Measurements from ENCODE around the gene TBX19. TPM values are rescaled to one million over a fixed set of nuclear protein-coding genes. Genes with fewer than 3 reads are reported as not detected.
A peak's percentile ranks its signal among the peaks of the same experiment; 100 is the strongest.

Gene TBX19
- total RNA-seq (2014; rRNA removed; shearing (Covaris generic)), result 0.22 and 0.23 TPM in 2 replicates
- 0.37 and 0.74 TPM in 2 replicates for total RNA-seq (2022)
- Bru-seq, nascent RNA, result percentile 32 among the genes with signal in this experiment
- percentile 36 among the genes with signal in this experiment for BruChase-seq, experiment 1, labeled RNA remaining after a 6-hour chase
- BruChase-seq, experiment 2, labeled RNA remaining after a 2-hour chase, result percentile 43 among the genes with signal in this experiment
- long read RNA-seq, result 0 reads

DNA sequence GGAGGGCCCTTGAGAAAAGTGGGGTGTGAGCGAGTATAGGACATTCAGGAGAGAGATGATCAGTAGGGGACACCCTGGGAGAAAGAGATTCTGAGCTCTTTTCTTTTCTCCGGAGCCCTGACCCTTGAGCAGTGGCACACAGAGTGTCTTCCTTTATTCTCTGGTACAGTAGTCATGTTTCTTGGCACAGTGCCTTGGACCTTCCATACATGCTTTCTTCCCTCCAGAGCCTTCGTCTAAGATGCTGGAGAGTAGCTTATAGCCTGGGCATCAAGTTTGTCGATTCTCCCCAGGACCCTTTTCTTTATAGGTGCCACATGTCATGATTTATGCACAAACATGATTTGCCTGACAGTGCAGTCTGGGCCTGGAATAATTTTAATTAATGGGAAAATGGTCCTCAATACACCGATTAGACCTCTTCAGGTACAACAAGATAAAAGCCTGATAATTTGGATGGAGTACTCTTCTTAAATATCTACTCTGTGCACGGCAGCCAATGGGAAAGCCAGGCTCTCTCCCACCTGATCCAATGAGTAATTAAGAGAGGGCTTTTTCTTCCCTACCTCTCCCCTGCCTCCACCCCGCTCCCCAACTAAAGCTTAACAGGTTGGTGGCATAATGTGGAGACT is at the start of gene TBX19:
TSS of gene TBX19 (plus strand) at position 582 of the 632 bp plus-strand sequence. CDS start 214 bp downstream, outside the sequence.
- intact Hi-C loops (cut with micrococcal nuclease; ENCODE audit: unreplicated experiment), result no loop called here
- no TSS peak for BruUV-seq (replicated peaks)
- DNase-seq (ENCODE audit: low spot score), result no peak
- no peaks in the 10 kb centered on the region for H3K79me2 ChIP-seq (ENCODE audit: insufficient read depth, low read depth, low read length)
- H3K4me1 ChIP-seq (ENCODE audit: insufficient read depth, low read length, poor library complexity, severe bottlenecking), result no peaks in the 10 kb centered on the region
- no peaks in the 10 kb centered on the region for H3K36me3 ChIP-seq (ENCODE audit: insufficient read depth, low read length)
- H2AFZ ChIP-seq (ENCODE audit: low read length), result no peak within 1 kb of the TSS
- H3K27ac ChIP-seq (ENCODE audit: low read depth, low read length, poor library complexity, severe bottlenecking), result no peak within 1 kb of the TSS
- H3K9me3 ChIP-seq (ENCODE audit: low read length), result no peaks in the 10 kb centered on the region
- H3K9me2 ChIP-seq (ENCODE audit: insufficient read depth, low read length), result no peaks in the 10 kb centered on the region
- H3K4me2 ChIP-seq (ENCODE audit: low read length), result no peak within 1 kb of the TSS
- TF ChIP-seq EZH2phosphoT487 (IDR thresholded peaks at IDR 0.05; ENCODE audit: borderline replicate concordance, low read depth, low read length), result no peak
- no peak for TF ChIP-seq CTCF (conservative IDR thresholded peaks at IDR 0.05; ENCODE audit: low read length)
- POLR2A ChIA-PET, result no interaction called here
- H3K4me3 ChIP-seq (ENCODE audit: low read depth, low read length, poor library complexity, severe bottlenecking), result no peak within 1 kb of the TSS
- no peaks in the 10 kb centered on the region for H4K20me1 ChIP-seq (ENCODE audit: insufficient read depth, low read length)
- CTCF ChIA-PET (ENCODE audit: unreplicated experiment), result no interaction called here

GRCh38 chr1:168234846-168235547 is 45.7 kb upstream of the TBX19 start:
- ChIA-PET CTCF (ENCODE audit: unreplicated experiment) (interaction anchor here (1.8 kb wide), 1 partner anchor 9 kb away, joined by 8 read pairs; the partner anchor contains the start of gene SFT2D2), POLR2A (interaction anchor here (0.7 to 1.5 kb wide), 6 partner anchors 8 to 1872 kb away, joined by 3 to 6 read pairs (median 4); no protein-coding TSS in a partner anchor)
- BruUV-seq (replicated peaks), result no TSS peak
- peaks cover 96% of the 10 kb centered on the region for H3K36me3 ChIP-seq (ENCODE audit: insufficient read depth, low read length)
- intact Hi-C loops (cut with micrococcal nuclease; ENCODE audit: unreplicated experiment), result no loop called here
- no peaks in the 10 kb centered on the region for H3K9me3 ChIP-seq (ENCODE audit: low read length)
- no peak overlapping the region for H3K27ac ChIP-seq (ENCODE audit: low read depth, low read length, poor library complexity, severe bottlenecking)
- H3K79me2 ChIP-seq (ENCODE audit: insufficient read depth, low read depth, low read length), result peaks cover 15% of the 10 kb centered on the region
- no peaks in the 10 kb centered on the region for H3K9me2 ChIP-seq (ENCODE audit: insufficient read depth, low read length)
- no peak overlapping the region for H3K4me3 ChIP-seq (ENCODE audit: low read depth, low read length, poor library complexity, severe bottlenecking)
- no peaks in the 10 kb centered on the region for H4K20me1 ChIP-seq (ENCODE audit: insufficient read depth, low read length)
- H3K4me1 ChIP-seq (ENCODE audit: insufficient read depth, low read length, poor library complexity, severe bottlenecking), result no peaks in the 10 kb centered on the region
- no peak overlapping the region for H2AFZ ChIP-seq (ENCODE audit: low read length)
- no peak overlapping the region for H3K4me2 ChIP-seq (ENCODE audit: low read length)
- DNase-seq (ENCODE audit: low spot score), result peak; percentile 52
- TF ChIP-seq CTCF (conservative IDR thresholded peaks at IDR 0.05; ENCODE audit: low read length), result peak; percentile 78
- no peak for TF ChIP-seq EZH2phosphoT487 (IDR thresholded peaks at IDR 0.05; ENCODE audit: borderline replicate concordance, low read depth, low read length)
